Fibroblast of skin of scalp (primary cell): ENCODE results near the gene PLCE1.

ENCODE experiments used
- DNase-seq: peaks from one replicate; pipeline ENCODE4 v3.0.0-alpha.2; 2013

PLCE1 gene

DNA sequence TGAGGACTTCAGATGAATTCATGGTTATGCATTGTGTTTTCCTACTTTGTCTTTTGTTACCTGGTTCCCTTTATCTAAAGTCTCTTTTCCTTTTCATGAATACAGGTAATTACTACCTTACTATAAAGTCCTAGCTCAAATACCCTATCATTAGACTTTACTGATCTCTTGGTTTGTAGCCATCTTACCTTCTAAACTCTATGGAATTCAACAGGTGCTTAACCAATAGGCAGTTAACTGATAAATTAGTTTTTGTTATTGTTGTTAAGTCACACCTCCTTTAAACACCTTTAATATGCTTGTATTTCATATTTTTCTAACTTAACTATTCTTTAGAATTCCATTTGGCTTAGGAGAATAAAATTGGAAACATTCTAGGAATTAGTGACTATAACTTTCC lies 30.7 kb downstream of the PLCE1 start:
- no peak for DNase-seq

DNA sequence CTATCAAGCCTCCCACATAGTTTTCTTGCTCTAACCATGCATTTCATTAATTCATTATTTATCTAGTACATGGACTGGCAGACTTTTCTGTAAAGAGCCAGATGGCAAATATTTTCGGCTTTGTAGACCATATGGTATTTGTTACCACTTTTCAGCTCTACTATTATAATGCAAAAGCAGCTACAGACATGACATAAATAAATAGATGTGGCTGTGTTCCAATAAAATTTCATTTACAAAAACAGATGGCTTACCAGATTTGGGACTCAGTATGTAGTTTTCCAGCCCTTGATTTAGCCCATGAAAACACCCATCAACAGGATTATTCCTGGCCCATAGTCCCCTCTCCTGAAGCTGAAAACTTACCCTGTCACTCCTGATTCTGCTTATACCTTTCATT lies 32.1 kb downstream of the PLCE1 start:
- no peak for DNase-seq

DNA sequence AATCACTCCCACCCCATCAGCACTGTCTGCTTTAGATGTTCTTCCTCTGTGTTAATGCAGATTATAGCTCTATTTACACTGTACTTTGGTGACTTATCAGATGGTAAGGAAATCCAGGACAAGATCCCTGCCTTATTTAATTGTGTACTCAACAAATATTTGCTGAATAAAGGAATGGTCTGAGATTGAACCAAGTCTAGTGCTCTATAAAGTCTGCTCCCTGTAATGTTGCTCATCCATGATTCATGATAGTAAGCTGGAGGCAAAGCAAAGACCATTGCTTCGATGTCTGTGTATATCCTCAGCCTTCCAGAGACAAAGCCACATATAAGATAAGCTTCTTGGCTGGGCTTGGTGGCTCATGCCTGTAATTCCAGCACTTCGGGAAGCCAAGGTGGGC lies 33.5 kb downstream of the PLCE1 start:
- no peak for DNase-seq

DNA sequence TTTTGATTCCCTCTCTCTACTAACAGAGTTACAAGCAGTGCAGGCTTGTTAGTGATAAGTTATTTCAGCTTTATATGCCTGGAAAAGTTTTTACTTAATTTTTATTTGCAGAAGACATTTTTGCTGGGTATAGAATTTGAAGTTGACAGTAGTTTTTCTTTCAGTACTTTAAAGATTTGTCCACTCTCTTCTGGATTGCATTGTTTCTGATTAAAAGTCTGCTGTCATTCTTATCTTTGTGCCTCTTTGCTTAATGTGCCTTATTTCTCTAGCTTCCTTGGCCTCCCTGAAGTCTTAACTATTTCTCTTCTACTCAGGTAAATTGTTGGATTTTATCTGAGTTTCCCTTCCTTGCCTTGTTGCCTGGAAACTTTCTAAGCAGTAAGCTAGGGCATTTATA lies 36.2 kb downstream of the PLCE1 start:
- DNase-seq: no peak

DNA sequence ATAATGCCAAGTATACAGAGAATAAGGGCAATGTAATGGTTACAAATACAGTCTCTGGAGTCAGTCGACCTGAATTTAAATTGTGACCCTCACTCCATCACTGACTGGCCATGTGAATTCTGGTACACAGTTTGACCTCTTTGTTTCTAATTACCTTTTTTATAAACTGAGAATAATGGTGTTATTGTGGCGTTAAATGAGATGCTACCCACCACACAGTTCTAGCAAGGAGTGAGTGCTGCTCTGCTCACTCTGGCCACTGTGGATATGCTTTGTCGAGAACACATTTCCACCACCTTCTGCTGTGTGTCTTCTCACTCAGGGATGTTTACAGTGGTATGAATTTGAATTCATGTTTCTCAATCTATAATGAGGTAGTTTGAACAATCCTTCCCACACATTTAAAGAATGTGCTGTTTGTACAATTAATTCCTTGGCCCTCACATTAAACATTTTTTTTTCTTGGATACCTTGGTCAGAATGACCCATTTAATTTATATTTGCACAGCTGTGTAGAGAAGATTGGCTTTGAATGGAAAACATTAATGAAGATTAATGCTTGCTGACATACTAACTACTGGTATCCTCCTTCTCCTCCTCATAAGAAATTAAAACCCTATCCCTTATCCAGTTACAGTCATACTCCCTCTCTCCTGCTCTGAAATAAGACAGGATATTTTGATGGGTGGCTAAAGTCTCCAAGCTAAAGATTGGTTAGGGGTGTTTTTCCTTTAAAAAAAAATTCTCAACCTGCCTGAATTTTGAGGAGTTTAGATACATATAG lies 42.4 kb downstream of the PLCE1 start:
- DNase-seq: no peak

DNA sequence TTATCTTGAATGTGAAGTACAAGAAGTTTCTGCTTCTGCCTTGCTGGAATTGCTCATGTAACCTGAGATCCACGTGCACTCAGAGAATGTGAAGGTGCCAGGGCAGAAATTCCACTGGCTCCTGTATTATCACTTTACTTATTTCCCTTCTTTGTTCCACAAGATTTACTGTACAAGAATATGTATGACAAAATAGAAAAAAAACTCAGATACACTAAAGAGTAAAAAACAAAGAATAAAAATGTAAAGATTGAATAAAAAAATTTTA lies 43.0 kb downstream of the PLCE1 start:
- no peak for DNase-seq

DNA sequence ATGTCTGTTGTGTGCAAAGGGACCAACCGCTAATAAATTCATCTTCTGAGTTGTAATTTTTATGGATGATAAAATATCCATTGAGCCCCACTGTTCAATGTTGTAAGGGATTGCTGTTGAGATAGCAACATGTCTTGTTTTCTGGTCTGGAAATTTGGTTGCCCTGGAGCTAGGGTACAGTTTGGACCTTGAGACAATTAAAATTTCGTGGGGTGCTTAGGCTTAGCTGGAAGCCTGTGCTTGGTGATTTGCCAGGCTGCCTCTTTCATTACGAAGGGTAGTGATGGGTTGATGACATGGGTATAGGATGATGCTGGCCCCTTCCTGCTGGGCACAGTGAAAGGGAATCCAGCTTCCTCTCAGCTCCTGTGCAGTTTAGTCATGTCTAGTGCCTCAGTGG lies 43.6 kb downstream of the PLCE1 start:
- DNase-seq: no peak

DNA sequence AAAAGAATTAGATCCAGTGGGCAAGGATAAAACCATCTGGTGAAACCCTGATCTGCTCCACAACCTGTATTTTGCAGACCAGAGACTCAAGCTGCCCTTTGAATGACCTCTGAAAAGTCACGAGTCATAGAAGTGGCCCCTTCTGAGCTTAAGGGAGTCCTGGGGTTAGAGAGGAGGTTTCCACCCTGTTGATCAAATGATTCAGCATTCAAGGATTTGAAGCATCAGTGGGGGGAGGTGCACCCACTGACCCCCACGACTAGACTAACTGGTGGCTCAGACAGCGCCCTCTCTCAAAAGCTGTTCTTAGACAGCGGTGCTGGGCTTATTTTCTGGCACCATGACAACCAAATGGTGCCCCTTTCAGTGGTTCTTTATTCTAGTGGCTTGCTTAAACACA lies 44.3 kb downstream of the PLCE1 start:
- DNase-seq: peak; percentile 75

DNA sequence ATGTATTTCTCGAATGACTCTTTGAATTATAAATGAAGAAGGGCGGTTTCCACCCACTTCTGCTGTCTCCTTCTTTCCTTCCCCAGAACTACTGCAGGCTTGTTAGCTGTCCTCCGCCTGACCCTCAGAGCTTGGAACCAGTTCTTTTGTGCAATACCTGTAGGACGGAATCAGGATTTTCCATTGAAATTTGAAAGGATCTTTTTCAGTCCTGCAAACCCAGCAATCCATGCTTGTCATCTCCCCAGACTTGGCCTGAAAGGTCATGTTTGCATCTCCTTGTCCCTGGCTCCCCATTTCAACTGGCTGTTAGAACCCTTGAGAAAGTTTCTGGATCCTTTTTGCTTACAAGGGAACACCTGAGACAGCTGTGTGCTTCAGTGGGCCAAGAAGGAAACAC lies 47.5 kb downstream of the PLCE1 start:
- DNase-seq: no peak

DNA sequence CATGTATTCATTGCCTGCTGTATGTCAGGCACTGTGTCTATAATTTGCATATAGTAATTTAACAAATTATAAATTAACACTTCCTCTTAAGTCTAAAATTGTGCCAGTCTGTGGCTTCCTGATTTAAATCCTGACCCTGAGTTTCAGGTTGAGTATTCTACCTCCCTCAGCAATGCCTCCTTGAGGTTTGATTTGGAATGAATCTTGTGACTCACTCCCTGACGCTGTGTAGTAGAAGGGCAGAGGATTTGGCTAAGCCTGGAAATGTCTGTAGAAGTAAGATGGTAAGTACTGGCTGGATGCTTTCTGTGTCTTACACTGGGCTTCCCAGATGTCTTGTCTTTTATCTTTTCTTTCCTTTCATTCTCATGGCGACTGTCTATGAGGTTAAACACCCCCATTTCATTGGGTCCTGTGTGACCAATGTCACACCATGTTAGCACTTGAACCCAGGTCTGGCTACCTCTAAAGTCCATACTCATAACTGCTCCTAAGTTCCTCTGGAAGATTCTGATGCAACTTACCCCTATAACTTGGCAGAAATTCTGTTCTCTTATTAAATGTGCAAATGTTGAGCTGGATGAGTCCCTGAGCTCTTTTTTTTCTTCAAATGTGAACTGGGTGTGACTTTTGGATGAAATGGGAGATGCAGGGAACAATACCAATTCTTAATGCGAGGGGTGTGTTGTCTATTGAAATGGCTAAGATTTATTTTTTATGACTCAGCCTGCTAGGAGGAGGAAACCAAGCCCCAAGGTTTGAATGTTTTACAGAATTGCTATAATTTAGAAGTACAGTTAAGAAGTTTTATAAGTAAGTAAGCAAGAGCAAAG lies 48.5 kb downstream of the PLCE1 start:
- peak; percentile 69 for DNase-seq

DNA sequence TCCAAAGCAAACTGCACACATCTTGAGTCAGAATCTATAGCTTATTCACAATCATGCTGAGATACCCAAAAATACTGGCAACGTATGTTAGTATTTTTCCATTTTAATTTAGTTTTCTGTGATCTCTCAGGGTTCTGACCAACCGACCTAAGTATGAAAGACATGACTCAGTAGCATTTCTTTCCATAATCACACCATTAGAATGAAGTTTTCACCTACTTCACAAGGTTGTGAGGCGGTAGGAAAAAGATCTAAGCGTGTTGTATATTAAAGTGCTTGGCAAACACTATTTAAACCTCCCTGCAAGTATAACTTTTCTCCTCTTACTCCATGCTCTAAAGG lies 49.1 kb downstream of the PLCE1 start:
- DNase-seq: no peak
